GM18519 (cell line): ENCODE data around the gene YTHDC2.
A peak's percentile ranks its signal among the peaks of the same experiment; 100 is the strongest.

Experiments
- ATAC-seq: cut with Tn5 transposase; IDR thresholded peaks from one replicate; pipeline ENCODE4 v1.9.1; 2021; ENCODE audit warnings: mild to moderate bottlenecking, moderate library complexity; ENCODE audit not compliant: unreplicated experiment, low FRiP score

Gene YTHDC2

DNA sequence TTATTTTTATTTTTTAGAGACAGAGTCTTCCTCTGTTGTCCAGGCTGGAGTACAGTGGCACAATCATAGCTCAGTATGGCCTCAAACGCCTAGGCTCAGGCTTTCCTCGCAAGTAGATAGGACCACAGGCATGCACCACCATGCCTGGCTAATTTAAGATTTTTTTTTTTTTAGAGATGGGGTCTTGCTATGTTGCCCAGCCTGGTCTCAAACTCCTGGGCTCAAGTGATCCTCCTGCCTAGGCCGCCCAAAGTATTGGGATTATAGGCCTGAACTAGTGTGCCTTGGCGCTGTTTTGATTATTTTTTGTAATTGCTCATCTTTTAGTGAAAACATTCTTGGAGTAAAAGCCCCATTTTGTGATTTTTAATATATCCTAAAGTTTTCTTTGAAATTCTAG, 5.4 kb downstream of the YTHDC2 start:
- no peak for ATAC-seq

DNA sequence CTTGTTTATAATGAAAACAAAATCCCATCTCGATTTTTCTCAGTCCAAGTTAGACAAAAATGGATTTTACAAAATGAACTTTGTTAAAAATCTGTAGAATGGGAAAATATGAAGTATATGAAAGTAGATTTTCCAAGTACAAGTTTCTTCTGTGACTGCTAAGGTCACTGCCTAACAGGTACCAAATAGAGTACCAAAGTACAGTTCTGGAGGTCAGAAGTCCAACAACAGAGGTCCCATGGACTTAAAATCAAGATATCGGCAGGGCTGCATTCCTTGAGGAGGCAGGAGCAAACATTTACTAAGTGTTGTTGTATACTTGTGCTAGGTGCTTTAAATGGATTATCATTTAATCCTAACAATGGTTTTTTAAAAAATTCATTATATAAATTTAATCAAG, 5.9 kb downstream of the YTHDC2 start:
- ATAC-seq, result no peak

DNA sequence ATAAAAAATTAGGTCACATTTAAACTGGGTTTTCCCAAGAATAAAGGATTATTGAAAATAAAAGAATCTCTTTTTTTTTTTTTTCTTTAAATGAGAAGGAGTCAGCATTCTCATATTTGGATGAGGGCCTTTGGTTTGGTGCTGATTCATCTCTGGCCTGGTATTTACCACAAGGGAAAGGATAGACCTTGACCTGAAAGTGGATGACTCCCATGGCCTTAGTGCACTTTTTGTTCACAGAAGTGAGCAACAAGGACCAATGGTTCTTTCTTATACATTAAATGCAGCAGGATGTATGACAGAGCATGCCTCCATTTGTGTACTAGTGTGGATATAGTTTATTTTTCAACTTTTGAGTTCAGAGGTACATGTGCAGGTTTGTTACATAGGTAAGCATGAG, 6.9 kb downstream of the YTHDC2 start:
- ATAC-seq, result peak; percentile 55

DNA sequence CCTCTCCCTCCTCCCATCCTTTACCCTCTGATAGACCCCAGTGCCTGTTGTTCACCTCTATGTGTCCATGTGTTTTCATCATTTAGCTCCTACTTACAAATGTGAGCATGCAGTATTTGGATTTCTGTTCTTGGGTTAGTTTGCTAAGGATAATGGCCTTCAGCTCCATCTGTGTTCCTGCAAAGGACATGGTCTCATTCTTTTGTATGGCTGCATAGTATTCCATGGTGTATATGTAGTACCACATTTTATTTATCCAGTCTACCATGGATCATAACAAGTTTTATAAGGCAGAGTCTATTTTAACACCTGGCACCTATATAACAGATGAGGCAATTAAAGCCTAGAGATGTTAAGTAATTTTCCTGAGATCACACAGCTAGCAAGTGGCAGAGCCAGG, 7.4 kb downstream of the YTHDC2 start:
- ATAC-seq, result no peak

DNA sequence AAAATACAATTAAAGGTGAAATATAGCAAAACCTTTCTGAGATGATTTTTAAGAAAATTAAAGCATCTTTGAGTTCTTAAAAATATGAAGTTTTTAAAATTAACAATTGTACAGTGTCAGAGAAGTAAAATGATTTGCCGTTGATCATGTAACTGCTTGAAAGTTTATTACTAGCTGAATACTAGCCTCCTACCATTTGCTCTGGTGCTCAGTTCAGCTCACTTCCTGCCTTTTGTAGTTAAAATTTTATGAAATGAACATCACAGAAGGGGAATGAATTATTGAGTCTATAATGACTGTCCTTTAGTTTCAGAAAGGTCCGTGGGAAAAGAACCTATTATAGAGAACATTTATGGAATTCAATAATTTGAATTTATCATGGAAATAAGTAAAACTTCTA, 9.7 kb downstream of the YTHDC2 start:
- ATAC-seq, result no peak

DNA sequence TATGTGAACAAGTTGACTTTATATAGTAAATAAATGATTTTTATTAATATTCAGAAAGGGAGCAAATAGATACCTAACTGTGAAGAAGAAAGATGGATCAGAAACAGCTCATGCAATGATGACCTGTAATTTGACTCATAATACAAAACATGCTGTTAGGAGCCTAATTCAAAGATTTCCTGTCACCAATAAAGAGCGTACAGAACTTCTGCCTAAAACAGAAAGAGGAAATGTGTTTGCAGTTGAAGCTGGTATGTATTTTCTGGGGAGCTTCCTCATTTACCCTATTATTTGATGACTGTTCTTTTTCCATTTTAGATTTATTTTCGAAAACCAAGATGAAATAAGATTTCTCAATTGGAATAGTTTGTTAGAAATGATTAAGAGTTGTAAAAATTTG, 11.4 kb downstream of the YTHDC2 start:
- peak; percentile 65 for ATAC-seq

DNA sequence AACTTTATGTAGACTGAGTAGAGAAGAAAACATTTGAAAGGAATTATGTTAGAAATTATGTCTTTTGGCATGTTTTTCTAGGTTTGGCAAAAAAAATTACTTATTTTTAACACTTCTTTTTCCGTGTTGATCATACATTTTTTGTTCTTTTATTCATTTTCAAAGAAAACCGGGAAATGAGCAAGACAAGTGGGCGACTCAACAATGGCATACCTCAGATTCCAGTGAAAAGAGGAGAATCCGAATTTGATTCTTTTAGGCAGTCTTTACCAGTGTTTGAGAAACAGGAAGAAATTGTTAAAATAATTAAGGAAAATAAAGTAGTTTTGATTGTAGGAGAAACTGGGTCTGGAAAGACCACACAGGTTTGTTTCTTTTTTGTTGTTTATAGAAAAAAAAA, 12.9 kb downstream of the YTHDC2 start:
- no peak for ATAC-seq

DNA sequence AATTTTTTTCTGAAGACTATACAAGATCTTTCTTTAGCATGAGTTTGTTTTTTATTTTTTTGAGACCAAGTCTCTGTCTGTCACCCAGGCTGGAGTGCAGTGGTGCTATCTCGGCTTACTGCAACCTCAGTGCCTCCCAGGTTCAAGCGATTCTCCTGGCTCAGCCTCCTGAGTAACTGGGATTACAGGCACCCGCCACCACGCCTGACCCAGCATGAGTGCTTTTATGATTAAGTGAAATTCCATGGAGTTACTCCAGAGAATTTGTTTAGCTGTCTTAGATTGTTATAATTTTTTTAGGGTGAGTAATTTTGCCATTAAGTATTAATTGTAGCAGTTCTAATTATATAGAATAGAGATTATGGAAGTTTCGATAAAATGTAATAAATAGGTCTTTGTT, 14.3 kb downstream of the YTHDC2 start:
- no peak for ATAC-seq

DNA sequence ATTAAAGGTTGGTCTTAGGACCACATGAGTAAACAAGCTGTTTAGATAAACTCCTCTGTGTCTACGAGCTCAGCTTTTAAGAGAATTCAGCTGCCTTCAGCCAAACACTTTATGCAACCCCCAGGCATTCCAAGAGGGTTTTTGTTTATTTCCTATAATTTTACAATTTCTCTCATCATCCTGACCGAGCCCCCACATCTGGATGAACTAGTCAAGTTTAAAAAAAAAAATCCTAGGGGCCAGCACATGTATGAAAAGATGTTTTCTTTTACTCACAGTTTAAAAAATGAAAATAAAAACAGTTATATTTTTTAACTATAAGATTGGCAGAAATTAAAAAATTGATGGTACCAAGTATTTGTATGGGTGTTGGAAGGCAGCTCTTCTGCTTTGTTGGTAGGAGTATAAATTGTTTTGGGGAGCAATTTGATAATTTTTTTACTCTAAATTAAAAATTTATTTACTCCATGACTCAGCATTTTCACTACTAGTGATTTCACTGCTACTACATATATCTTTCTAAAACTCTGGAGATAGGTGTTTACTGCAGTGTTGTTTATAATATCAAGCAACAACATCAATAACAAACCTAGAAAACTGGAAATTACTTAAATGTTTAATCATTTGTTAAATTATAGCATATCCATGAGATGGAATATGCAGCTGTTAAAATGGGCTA, 18.1 kb downstream of the YTHDC2 start:
- ATAC-seq, result no peak

DNA sequence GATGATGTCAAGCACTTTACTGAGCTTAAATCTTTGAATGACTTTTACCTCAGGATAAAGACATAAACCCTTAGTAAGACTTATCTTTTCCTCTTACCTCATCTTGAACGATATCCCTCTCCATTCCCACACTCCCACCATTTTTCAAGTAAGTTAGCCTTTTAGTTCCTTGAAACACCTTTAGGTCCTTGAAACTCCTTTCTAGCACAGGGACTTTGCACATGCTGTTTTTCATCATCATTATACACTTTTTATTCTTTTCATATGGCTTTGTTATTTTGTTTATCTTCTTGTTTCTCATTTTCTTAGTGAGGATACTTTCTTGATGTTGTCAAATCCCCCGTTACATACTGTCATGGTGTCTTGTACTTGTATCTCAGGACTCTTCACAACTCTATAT, 24.8 kb downstream of the YTHDC2 start:
- no peak for ATAC-seq

DNA sequence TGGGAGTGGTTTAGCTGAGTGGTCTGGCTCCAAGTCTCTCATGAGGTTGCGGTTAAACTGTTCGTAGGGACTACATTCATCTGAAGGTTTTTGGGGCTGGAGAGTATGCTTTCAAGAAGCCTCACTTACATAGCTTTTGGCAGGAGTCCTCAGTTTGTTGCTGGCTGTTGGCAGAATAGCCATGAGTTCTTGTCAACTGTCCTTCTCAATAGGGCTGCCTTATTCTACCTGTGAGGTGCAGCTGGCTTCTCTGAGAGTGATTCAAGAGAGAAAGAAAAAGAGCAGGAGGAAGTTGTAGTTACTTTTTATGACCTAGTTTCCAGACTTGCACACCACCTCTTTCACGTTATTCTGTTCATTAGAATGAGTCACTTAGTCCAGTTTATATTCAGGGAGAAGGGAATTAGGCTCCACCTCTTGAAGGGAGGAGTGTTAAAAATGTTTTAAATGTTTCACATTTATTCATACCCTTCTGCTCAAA, 33.2 kb downstream of the YTHDC2 start:
- no peak for ATAC-seq

DNA sequence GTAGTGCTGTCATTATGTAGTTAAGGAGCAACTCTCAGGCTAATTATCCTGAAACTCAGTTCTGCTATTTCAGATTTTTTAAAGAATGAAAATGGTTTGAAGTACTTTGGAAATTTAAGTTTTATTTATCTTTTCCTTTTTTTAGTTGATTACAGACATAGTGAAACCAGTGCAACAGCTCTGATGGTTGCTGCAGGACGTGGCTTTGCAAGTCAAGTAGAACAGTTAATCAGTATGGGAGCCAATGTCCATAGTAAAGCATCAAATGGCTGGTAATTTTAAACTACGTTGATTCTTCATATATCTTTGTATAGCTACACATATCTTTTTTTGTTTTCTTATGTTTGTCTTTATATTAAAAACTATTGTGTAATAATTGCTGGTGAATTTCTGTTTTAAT, 34.9 kb downstream of the YTHDC2 start:
- no peak for ATAC-seq

DNA sequence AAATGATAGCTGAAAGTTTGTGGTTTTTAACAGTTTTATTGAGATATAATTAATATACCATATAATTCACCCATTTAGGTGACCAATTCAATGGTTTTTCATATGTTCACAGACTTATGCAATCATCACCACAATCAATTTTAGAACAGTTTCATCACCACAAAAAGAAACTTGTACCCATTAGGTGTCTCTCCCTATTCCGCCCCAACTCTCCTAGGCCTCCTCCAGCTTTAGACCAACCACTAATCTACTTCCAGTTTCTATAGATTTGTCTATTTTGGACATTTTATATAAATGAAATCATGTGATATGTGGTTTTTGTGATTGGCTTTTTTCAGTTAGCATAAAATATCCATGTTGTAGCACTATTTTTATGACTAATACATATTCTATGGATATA, 38.6 kb downstream of the YTHDC2 start:
- ATAC-seq, result no peak

DNA sequence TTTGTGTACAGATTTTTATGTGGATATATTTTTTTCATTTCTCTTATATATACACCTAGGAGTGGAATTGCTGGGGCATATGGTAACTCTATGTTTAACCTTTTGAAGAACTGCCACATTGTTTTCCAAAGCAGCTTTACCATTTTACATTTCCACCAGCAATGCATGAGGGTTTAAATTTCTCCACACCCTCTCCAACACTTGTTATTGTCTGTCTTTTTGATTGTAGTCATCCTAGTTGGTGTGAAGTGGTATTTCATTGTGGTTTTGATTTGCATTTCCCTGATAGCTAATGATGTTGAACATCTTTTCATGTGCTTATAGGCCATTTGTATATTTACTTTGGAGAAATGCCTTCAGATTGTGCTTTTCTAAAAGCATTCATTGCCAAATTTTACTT, 39.1 kb downstream of the YTHDC2 start:
- ATAC-seq, result no peak

DNA sequence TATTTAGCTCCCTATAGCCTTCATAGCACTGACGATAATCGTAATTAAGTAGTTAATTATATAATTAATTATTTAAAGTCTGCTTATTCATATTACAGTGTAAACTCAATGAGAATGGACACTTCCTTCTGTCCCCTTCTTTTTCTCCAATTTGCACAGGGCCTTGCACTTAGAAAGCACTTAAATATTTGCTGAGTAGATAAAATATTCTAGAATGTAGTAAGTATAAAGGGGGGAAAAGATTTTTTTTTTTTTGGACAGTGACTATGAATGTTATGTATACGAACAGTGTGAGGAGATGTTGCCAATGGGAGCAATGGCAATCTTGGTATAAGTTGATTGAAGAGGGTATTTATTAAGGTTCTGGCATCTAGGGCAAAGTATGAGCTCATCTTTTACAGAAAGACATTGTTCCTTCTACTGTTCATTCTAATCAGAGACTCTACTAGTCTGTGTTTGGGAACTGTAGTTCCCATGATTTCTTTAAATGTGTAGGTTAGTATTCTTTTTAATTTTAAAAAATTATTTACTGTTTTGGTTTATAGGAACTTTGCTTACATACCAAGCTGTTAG, 49.4 kb downstream of the YTHDC2 start:
- no peak for ATAC-seq

DNA sequence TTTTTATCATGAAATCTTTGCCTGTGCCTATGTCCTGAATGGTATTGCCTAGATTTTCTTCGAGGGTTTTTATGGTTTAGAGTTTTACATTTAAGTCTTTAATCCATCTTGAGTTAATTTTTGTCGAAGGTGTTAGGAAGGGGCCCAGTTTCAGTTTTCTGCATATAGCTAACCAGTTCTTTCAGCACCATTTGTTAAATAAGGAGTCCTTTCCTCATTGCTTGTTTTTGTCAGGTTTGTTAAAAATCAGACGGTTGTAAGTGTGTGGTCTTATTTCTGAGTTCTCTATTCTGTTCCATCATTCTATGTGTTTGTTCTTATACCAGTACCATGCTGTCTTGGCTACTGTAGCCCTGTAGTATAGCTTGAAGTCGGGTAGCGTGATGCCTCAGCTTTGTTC, 55.9 kb downstream of the YTHDC2 start:
- ATAC-seq, result no peak

DNA sequence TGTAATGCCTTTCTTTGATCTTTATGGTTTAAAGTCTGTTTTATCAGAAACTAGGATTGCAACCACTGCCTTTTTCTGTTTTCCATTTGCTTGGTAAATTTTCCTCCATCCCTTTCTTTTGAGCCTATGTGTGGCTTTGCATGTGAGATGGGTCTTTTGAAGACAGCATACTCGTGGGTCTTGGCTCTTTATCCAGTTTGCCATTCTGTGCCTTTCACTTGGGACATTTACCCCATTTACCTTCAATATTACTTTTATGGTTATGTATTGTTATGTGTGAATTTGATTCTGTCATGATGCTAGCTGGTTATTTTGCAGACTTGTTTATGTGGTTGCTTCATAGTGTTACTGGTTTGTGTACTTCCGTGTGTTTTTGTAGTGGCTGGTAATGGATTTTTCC, 59.2 kb downstream of the YTHDC2 start:
- no peak for ATAC-seq

DNA sequence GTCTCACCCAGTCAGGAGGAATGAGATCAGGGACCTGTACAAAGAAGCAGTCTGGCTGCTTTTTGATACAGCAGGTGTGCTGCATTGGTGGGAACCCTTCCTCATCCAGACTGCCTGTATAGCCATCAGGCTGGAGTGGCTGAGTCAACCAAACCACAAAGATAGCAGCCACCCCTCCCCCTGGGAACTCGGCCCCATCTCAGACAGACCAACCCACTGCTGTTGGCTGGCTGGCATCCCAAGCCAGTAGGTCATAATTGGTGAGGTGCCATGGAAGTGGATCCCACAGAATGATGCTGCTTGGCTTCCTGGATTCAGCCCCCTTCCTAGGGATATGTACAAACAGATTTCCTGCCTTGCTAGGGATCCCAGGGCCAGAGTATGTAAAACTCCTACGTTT, 60.9 kb downstream of the YTHDC2 start:
- no peak for ATAC-seq

DNA sequence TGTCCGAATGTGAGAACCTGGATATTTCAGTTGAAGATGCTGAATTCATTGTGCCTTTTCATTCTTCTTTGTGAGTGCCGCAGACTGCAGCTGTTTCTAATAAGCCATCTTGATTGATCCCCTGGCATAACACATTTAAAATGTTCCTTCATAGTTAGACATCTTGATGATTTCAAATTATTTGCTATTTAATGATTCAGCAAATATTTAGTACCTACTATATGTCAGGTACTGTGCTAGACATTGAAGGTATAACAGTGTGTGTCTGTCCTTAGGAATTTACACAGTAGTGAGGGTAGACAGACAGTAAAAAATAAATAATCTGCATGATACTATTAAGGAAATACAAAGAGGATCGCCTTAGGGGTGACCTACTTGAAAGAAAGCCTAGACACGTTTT, 61.6 kb downstream of the YTHDC2 start:
- no peak for ATAC-seq

DNA sequence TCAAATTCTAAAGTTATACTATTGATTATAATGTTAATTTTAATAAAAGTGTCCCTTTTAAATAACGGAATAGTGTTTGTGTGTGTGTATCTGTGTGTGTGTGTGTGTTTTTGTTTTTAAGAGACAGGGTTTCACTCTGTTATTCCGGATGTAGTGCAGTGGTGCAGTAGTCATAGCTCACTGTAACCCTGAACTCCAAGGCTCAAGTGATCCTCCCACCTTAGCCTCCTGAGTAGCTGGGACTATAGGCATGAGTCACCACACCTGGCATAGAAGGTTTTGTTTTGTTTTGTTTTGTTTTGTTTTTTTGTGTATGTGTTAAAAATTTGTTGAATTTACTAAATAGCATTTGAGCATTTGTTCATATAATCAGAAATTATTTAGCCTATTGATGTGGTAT, 64.6 kb downstream of the YTHDC2 start:
- ATAC-seq, result no peak

DNA sequence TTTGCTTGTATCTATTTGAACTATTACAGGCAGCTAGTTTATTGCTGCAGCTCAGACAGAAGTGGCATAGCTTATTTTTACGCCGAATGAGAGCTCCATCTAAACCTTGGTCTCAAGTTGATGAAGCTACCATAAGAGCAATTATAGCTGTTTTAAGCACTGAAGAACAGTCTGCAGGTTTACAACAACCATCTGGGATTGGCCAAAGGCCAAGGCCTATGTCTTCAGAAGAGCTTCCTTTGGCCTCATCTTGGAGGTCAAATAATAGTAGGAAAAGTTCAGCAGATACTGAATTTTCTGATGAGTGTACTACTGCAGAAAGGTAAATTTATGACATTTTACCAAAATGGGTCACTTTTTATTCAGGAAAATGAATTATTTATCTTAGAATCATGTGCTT, 67.9 kb downstream of the YTHDC2 start:
- no peak for ATAC-seq

DNA sequence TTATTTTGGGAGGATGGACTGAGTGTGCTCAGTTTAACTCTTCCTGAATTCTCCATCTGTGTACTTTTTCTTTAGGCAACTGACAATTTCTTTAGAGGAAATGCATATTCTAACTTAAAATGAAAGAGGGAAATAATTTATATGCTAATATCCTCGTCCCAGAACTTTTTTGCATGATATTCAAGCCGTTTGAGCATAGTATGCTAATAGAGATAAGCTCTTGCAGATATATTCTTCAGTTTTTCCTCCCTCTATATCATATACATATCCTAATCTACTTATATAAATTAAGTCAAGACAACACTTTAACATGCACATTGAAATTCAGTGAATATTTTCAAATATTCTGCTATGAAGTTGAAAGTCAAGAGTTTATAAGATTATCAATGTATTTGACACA, 84.7 kb downstream of the YTHDC2 start:
- no peak for ATAC-seq

DNA sequence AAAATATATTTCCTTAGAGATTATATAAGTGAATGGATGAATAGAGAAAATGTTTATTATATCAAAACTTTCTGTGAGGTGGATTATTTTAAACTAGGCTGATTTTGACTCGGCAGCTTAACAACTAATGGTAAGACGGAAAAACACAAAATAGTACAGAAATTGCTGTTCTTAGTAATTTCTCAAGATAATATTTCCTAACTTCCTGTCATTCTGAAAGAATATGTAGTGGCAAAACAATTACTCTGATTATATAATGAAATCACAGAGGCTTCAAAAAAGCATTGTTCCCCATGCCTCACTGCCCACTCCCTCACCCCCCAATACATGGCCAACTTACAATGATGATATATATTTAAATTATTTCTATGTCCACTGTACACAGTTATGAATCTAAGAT, 85.4 kb downstream of the YTHDC2 start:
- ATAC-seq, result no peak
